HG02798 (cell line): Measurements from ENCODE around the gene ESRRA.
A peak's percentile ranks its signal among the peaks of the same experiment; 100 is the strongest.

Experiments
- ATAC-seq: cut with Tn5 transposase; IDR thresholded peaks from one replicate; pipeline ENCODE4 v1.9.1; 2021; ENCODE audit warnings: mild to moderate bottlenecking; ENCODE audit not compliant: unreplicated experiment, poor library complexity

Gene ESRRA

GRCh38 chr11:64305075-64305690 lies at the start of gene ESRRA:
Gene ESRRA (plus strand): TSS chr11:64305524. CDS start chr11:64307180, 1,656 bp downstream.
- peak; percentile 82 for ATAC-seq

GRCh38 chr11:64256300-64256699 lies 49.0 kb upstream of the ESRRA start:
- ATAC-seq = no peak

- ATAC-seq = no peak
These were observed 47.0 kb upstream of the ESRRA start for GRCh38 chr11:64258356-64258755.

- no peak for ATAC-seq
These were observed 46.3 kb upstream of the ESRRA start for GRCh38 chr11:64258946-64259532.

- no peak for ATAC-seq
These were observed 45.7 kb upstream of the ESRRA start for GRCh38 chr11:64259533-64260067.

GRCh38 chr11:64260147-64260708 lies 45.1 kb upstream of the ESRRA start:
- no peak for ATAC-seq

GRCh38 chr11:64261556-64262080 lies 43.7 kb upstream of the ESRRA start:
- no peak for ATAC-seq

- ATAC-seq = no peak
These were observed 42.9 kb upstream of the ESRRA start for GRCh38 chr11:64262271-64263002.

- no peak for ATAC-seq
These were observed 42.0 kb upstream of the ESRRA start for GRCh38 chr11:64263021-64263946.

GRCh38 chr11:64263947-64264317 lies 41.4 kb upstream of the ESRRA start:
- no peak for ATAC-seq

GRCh38 chr11:64264371-64264852 lies 40.9 kb upstream of the ESRRA start:
- no peak for ATAC-seq

GRCh38 chr11:64265176-64266160 lies 39.9 kb upstream of the ESRRA start:
- ATAC-seq = no peak

- no peak for ATAC-seq
These were observed 39.0 kb upstream of the ESRRA start for GRCh38 chr11:64266339-64266738.

- no peak for ATAC-seq
These were observed 37.9 kb upstream of the ESRRA start for GRCh38 chr11:64267207-64267945.

- ATAC-seq = no peak
These were observed 37.1 kb upstream of the ESRRA start for GRCh38 chr11:64268025-64268892.

- peak; percentile 9 for ATAC-seq
These were observed 36.3 kb upstream of the ESRRA start for GRCh38 chr11:64268893-64269539.
